Stimulated activated CD8-positive, alpha-beta memory T cell treated with anti-CD3 and anti-CD28 coated beads, Interleukin-12 subunit alpha, Interleukin-12 subunit beta, amount 100 ng/mL, for 4 hours (primary cell): ENCODE data around the gene SLC11A1.

Source experiments
- DNase-seq: peaks from one replicate; pipeline ENCODE4 v3.0.0-alpha.2; 2020; ENCODE audit warnings: low read depth

SLC11A1 gene

GRCh38 chr2:218405086-218405745, 23.1 kb downstream of the SLC11A1 start:
- no peak for DNase-seq

GRCh38 chr2:218405746-218406208, 23.7 kb downstream of the SLC11A1 start:
- DNase-seq, result no peak

- DNase-seq, result peak; percentile 85
These were observed 24.3 kb downstream of the SLC11A1 start for GRCh38 chr2:218406209-218406948.

- peak; percentile 43 for DNase-seq
These were observed 25.0 kb downstream of the SLC11A1 start for GRCh38 chr2:218406949-218407618.

GRCh38 chr2:218407717-218408116, 25.6 kb downstream of the SLC11A1 start:
- DNase-seq, result no peak

GRCh38 chr2:218418321-218418716, 36.2 kb downstream of the SLC11A1 start:
- no peak for DNase-seq

GRCh38 chr2:218418717-218419458, 36.8 kb downstream of the SLC11A1 start, which contains the start of gene VIL1:
Gene VIL1, plus strand, starts transcription at chr2:218419123. Its CDS starts 4,656 bp downstream, at chr2:218423779.
- no peak for DNase-seq

GRCh38 chr2:218419630-218420216, 37.6 kb downstream of the SLC11A1 start:
- DNase-seq, result no peak

- DNase-seq, result no peak
These were observed 39.0 kb downstream of the SLC11A1 start for GRCh38 chr2:218421027-218421426.

GRCh38 chr2:218422403-218423086, 40.5 kb downstream of the SLC11A1 start:
- DNase-seq, result no peak

- no peak for DNase-seq
These were observed 41.5 kb downstream of the SLC11A1 start for GRCh38 chr2:218423584-218423983.

- no peak for DNase-seq
These were observed 43.5 kb downstream of the SLC11A1 start for GRCh38 chr2:218425531-218425930.

GRCh38 chr2:218427741-218428140, 45.7 kb downstream of the SLC11A1 start:
- DNase-seq, result no peak

GRCh38 chr2:218428846-218429558, 46.9 kb downstream of the SLC11A1 start:
- no peak for DNase-seq

GRCh38 chr2:218429911-218430692, 48.0 kb downstream of the SLC11A1 start:
- no peak for DNase-seq

- DNase-seq, result no peak
These were observed 48.6 kb downstream of the SLC11A1 start for GRCh38 chr2:218430721-218431120.

GRCh38 chr2:218431878-218432277, 49.8 kb downstream of the SLC11A1 start:
- DNase-seq, result no peak

GRCh38 chr2:218432676-218433365, 50.7 kb downstream of the SLC11A1 start:
- no peak for DNase-seq

GRCh38 chr2:218434456-218434855, 52.4 kb downstream of the SLC11A1 start:
- DNase-seq, result no peak
